Esophagus muscularis mucosa (tissue), 4 donors: ENCODE data around the gene C11orf21.

Source experiments
- EP300 ChIP-seq: sonication (generic); formaldehyde crosslinking; IDR thresholded peaks from one replicate; pipeline ENCODE4 v1.6.1; 2017; ENCODE audit warnings: antibody characterized with exemption
- POLR2A ChIP-seq: fragments of 450-650 bp; IDR thresholded peaks from one replicate; pipeline ENCODE4 v1.6.1; 2017; ENCODE audit warnings: antibody characterized with exemption, moderate library complexity, mild to moderate bottlenecking, low read depth
- TF ChIP-seq, protein P1 (sequence below), 3 experiments: fragments of 200-600 bp in 2 of 3; fragments of 450-650 bp in 1 of 3; sonication (generic) in 2 of 3; IDR thresholded peaks; one replicate each; pipeline ENCODE4 v1.5.1; 2017 to 2019; ENCODE audit warnings: antibody characterized with exemption in 3 of 3, mild to moderate bottlenecking in 2 of 3, moderate library complexity in 1 of 3

GRCh38 chr11:2300290-2300935 lies 1.3 kb downstream of the C11orf21 start:
- TF ChIP-seq, protein P1, sequence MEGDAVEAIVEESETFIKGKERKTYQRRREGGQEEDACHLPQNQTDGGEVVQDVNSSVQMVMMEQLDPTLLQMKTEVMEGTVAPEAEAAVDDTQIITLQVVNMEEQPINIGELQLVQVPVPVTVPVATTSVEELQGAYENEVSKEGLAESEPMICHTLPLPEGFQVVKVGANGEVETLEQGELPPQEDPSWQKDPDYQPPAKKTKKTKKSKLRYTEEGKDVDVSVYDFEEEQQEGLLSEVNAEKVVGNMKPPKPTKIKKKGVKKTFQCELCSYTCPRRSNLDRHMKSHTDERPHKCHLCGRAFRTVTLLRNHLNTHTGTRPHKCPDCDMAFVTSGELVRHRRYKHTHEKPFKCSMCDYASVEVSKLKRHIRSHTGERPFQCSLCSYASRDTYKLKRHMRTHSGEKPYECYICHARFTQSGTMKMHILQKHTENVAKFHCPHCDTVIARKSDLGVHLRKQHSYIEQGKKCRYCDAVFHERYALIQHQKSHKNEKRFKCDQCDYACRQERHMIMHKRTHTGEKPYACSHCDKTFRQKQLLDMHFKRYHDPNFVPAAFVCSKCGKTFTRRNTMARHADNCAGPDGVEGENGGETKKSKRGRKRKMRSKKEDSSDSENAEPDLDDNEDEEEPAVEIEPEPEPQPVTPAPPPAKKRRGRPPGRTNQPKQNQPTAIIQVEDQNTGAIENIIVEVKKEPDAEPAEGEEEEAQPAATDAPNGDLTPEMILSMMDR (IDR thresholded peaks at IDR 0.05), result no peak
- TF ChIP-seq EP300 (no peak), POLR2A (no peak)
